HL-60 (cell line): Measurements from ENCODE around the gene CTNNA3.

ENCODE experiments used
- DNase-seq, 2 experiments: peaks; one replicate each; pipeline ENCODE4 v3.0.0-alpha.2; 2010 to 2020; ENCODE audit warnings: low read depth in 1 of 2, low spot score in 1 of 2
- H3K27ac ChIP-seq: fragments of 250-450 bp; sonication (Bioruptor Pico); replicated peaks from 2 replicates; pipeline ENCODE4 v1.5.1; 2020; ENCODE audit warnings: mild to moderate bottlenecking, moderate library complexity
- H3K27me3 ChIP-seq: fragments of 250-450 bp; sonication (Bioruptor Pico); 2 replicates; pipeline ENCODE4 v1.5.1; 2021; ENCODE audit warnings: mild to moderate bottlenecking, moderate library complexity; ENCODE audit not compliant: insufficient read depth, poor library complexity, severe bottlenecking
- H3K4me3 ChIP-seq: replicated peaks from 2 replicates; pipeline ENCODE4 v1.5.1; 2011; ENCODE audit warnings: mild to moderate bottlenecking, control low read depth, low read length; ENCODE audit not compliant: insufficient read depth
- CTCF ChIP-seq: IDR thresholded peaks from one replicate; pipeline ENCODE4 v1.5.1; 2011; ENCODE audit warnings: low read length, control low read depth, inconsistent platforms; ENCODE audit not compliant: insufficient read depth
- GABPA ChIP-seq: IDR thresholded peaks from 2 replicates; pipeline ENCODE4 v1.6.1; 2012; ENCODE audit warnings: low read depth
- POLR2AphosphoS5 ChIP-seq: IDR thresholded peaks from 2 replicates; pipeline ENCODE4 v1.6.1; 2012; ENCODE audit warnings: low read depth
- SPI1 ChIP-seq: IDR thresholded peaks from 2 replicates; pipeline ENCODE4 v1.6.1; 2012; ENCODE audit warnings: low read depth, mild to moderate bottlenecking, borderline replicate concordance
- TF ChIP-seq, protein P1 (sequence below): IDR thresholded peaks from 2 replicates; pipeline ENCODE4 v1.6.1; 2012; ENCODE audit warnings: low read depth; ENCODE audit not compliant: insufficient replicate concordance

Gene CTNNA3

GRCh38 chr10:66501356-66501755, 1194.6 kb downstream of the CTNNA3 start:
- Histone ChIP-seq H3K27me3 (no peaks in the 10 kb centered on the region), H3K27ac (no peak overlapping the region), H3K4me3 (no peak overlapping the region)
- no peak for DNase-seq
- TF ChIP-seq GABPA (no peak), CTCF (no peak), SPI1 (no peak), POLR2AphosphoS5 (no peak)
- TF ChIP-seq, protein P1, sequence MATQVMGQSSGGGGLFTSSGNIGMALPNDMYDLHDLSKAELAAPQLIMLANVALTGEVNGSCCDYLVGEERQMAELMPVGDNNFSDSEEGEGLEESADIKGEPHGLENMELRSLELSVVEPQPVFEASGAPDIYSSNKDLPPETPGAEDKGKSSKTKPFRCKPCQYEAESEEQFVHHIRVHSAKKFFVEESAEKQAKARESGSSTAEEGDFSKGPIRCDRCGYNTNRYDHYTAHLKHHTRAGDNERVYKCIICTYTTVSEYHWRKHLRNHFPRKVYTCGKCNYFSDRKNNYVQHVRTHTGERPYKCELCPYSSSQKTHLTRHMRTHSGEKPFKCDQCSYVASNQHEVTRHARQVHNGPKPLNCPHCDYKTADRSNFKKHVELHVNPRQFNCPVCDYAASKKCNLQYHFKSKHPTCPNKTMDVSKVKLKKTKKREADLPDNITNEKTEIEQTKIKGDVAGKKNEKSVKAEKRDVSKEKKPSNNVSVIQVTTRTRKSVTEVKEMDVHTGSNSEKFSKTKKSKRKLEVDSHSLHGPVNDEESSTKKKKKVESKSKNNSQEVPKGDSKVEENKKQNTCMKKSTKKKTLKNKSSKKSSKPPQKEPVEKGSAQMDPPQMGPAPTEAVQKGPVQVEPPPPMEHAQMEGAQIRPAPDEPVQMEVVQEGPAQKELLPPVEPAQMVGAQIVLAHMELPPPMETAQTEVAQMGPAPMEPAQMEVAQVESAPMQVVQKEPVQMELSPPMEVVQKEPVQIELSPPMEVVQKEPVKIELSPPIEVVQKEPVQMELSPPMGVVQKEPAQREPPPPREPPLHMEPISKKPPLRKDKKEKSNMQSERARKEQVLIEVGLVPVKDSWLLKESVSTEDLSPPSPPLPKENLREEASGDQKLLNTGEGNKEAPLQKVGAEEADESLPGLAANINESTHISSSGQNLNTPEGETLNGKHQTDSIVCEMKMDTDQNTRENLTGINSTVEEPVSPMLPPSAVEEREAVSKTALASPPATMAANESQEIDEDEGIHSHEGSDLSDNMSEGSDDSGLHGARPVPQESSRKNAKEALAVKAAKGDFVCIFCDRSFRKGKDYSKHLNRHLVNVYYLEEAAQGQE = no peak

DNA sequence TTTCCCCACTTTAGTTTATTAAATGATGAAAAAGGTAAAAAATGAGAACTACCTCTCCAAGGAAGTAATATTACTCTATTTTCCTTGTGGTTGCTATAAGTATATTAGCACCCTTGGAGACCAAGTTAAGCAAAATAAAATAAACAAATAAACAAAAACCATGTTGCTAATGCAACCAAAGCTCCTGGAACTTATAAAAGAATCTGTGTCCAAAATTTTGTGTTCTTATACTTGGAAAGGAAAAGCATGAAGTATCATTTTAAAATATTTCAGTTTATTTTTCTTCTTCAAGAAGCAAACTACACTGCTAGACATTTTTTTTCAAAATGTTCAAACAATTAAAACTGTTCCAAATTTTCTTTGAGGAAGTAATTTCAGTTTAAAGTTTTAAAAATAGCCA, 1212.0 kb downstream of the CTNNA3 start:
- TF ChIP-seq SPI1 (no peak), GABPA (no peak), POLR2AphosphoS5 (no peak), CTCF (no peak)
- TF ChIP-seq, protein P1 = no peak
- no peak for DNase-seq
- no peak overlapping the region for H3K27ac ChIP-seq

GRCh38 chr10:66472156-66472555, 1223.8 kb downstream of the CTNNA3 start:
- TF ChIP-seq, protein P1 = no peak
- TF ChIP-seq POLR2AphosphoS5 = no peak
- TF ChIP-seq CTCF = no peak
- no peak for TF ChIP-seq GABPA
- TF ChIP-seq SPI1 = no peak
- DNase-seq = no peak
- no peak overlapping the region for H3K27ac ChIP-seq
- H3K27me3 ChIP-seq = no peaks in the 10 kb centered on the region
- H3K4me3 ChIP-seq = no peak overlapping the region

More for the DNA sequence above, 1212.0 kb downstream of the CTNNA3 start:
- H3K27me3 ChIP-seq = no peaks in the 10 kb centered on the region
- H3K4me3 ChIP-seq = no peak overlapping the region
